Mesothelial cell of epicardium (in vitro differentiated cells): Measurements from ENCODE around the gene RAD54L. TPM values are rescaled to one million over a fixed set of nuclear protein-coding genes. Genes with fewer than 3 reads are reported as not detected.
A peak's percentile ranks its signal among the peaks of the same experiment; 100 is the strongest.

Experiments
- DNase-seq, 2 experiments: peaks; one replicate each; pipeline ENCODE4 v3.0.0; 2021; ENCODE audit warnings: low spot score in 2 of 2; ENCODE audit not compliant: unreplicated experiment in 2 of 2
- H3K27ac Mint-ChIP-seq: 2 replicates; pipeline ENCODE4 v1.8.0; 2021; ENCODE audit warnings: mixed read lengths
- H3K27me3 Mint-ChIP-seq: 2 replicates; pipeline ENCODE4 v1.8.0; 2021; ENCODE audit warnings: low read depth, mixed read lengths
- H3K36me3 Mint-ChIP-seq: 2 replicates; pipeline ENCODE4 v1.8.0; 2021; ENCODE audit warnings: mixed read lengths
- H3K4me1 Mint-ChIP-seq: 2 replicates; pipeline ENCODE4 v1.8.0; 2021; ENCODE audit warnings: mixed read lengths
- H3K4me3 Mint-ChIP-seq: 2 replicates; pipeline ENCODE4 v1.8.0; 2021; ENCODE audit warnings: mild to moderate bottlenecking, moderate library complexity, mixed read lengths
- H3K9me3 Mint-ChIP-seq: 2 replicates; pipeline ENCODE4 v1.8.0; 2021; ENCODE audit warnings: mixed read lengths
- CTCF ChIP-seq: fragments of 200-600 bp; sonication (generic); IDR thresholded peaks from one replicate; pipeline ENCODE4 v1.5.0; 2021; ENCODE audit warnings: antibody characterized with exemption; ENCODE audit not compliant: unreplicated experiment
- total RNA-seq: library from RNA; stranded (reverse); gene quantifications from 3 replicates; pipeline ENCODE4 v1.2.1, GENCODE V29; 2021

The RAD54L gene
- total RNA-seq = 11.2 to 12.2 TPM (median 11.7 TPM) in 3 replicates

GRCh38 chr1:46247436-46248121 is at the start of gene RAD54L:
Gene RAD54L, plus strand, starts transcription at chr1:46247763. Its CDS starts 643 bp downstream, at chr1:46248406.
- H3K4me1 Mint-ChIP-seq = peaks cover 12% of the 10 kb centered on the region
- H3K27me3 Mint-ChIP-seq = no peaks in the 10 kb centered on the region
- H3K27ac Mint-ChIP-seq = peak within 1 kb of the TSS; percentile 98
- peaks cover 10% of the 10 kb centered on the region for H3K36me3 Mint-ChIP-seq
- TF ChIP-seq CTCF = no peak
- H3K9me3 Mint-ChIP-seq = peaks cover 4% of the 10 kb centered on the region
- peak; percentile 93 to 95 for DNase-seq
- H3K4me3 Mint-ChIP-seq = peak within 1 kb of the TSS; percentile 96

GRCh38 chr1:46197964-46198811 is 49.4 kb upstream of the RAD54L start, which contains the start of gene POMGNT1:
Gene POMGNT1, minus strand, starts transcription at chr1:46198434. Its CDS starts 613 bp downstream, at chr1:46197821.
- DNase-seq = peak; percentile 46 to 74
- no peaks in the 10 kb centered on the region for H3K9me3 Mint-ChIP-seq
- H3K27ac Mint-ChIP-seq = peak within 1 kb of the TSS; percentile 64
- peak within 1 kb of the TSS; percentile 80 for H3K4me3 Mint-ChIP-seq
- peaks cover 4% of the 10 kb centered on the region for H3K36me3 Mint-ChIP-seq
- peaks cover 17% of the 10 kb centered on the region for H3K4me1 Mint-ChIP-seq
- TF ChIP-seq CTCF = no peak
- no peaks in the 10 kb centered on the region for H3K27me3 Mint-ChIP-seq

- no peak for TF ChIP-seq CTCF
- Mint-ChIP-seq H3K4me1 (peaks cover 26% of the 10 kb centered on the region), H3K27ac (peak overlapping the region; percentile 50), H3K27me3 (no peaks in the 10 kb centered on the region), H3K9me3 (no peaks in the 10 kb centered on the region), H3K36me3 (peaks cover 4% of the 10 kb centered on the region), H3K4me3 (peak overlapping the region; percentile 76)
- DNase-seq = no peak
These were observed 48.3 kb upstream of the RAD54L start for GRCh38 chr1:46199233-46199749.

DNA sequence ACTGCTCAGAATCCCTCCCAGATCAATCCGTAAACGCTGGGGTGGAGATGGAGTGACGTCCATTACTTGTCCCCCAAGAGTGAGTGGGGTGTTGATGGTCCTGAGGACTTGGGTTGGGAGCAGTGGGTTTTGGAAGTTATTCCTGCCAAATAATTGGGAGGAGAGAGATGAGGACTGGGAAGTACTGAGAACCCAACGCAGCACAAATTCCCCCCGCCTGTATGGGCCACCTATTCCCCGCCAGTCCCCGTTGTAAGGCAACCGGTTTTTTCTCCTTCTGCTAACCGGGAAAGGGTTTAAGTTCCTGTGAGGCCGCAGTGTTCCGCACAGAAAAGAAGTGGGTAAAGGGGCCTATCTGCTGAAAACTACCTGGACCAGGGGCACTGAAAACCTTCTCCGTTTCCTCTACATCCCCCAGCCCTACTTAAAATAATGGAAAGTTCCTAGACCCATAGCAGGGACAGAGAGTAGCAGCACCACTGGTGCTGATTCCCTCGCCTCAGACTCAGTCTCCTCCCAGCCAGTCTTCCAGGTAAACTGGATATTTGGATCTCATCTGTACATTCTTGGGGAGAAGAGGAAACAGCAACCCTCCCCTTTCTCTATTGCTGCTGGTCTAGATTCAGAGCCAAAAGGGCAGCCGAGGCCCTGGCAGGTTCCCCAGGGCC is 43.7 kb upstream of the RAD54L start:
- peaks cover 21% of the 10 kb centered on the region for H3K4me1 Mint-ChIP-seq
- H3K27ac Mint-ChIP-seq = peak overlapping the region; percentile 31
- peak overlapping the region; percentile 81 for H3K4me3 Mint-ChIP-seq
- TF ChIP-seq CTCF = no peak
- H3K27me3 Mint-ChIP-seq = no peaks in the 10 kb centered on the region
- no peaks in the 10 kb centered on the region for H3K9me3 Mint-ChIP-seq
- no peak for DNase-seq
- no peaks in the 10 kb centered on the region for H3K36me3 Mint-ChIP-seq

DNA sequence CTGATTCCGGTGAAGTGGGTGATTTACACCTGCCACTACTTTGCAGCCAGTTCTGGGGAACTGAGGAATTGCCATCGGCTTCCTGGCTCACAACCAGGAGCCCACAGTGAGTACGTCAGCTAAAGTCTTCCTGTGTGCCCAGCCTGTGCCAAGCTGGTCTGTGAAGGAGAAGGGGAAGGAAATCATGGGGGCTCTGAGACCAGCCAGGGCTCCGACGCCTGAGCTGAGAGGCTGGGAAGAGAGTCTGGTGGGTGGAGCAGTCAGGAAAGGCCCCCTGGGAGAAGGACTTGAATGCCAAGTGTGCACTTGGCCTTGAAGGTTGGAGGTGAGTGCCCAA is 43.2 kb upstream of the RAD54L start:
- Mint-ChIP-seq H3K27me3 (no peaks in the 10 kb centered on the region), H3K9me3 (no peaks in the 10 kb centered on the region), H3K4me1 (peaks cover 18% of the 10 kb centered on the region), H3K36me3 (no peaks in the 10 kb centered on the region), H3K27ac (no peak overlapping the region), H3K4me3 (peak overlapping the region; percentile 81)
- TF ChIP-seq CTCF = no peak
- no peak for DNase-seq
